Pulmonary artery endothelial cell (primary cell): ENCODE measurements around the gene PSORS1C1. TPM values are rescaled to one million over a fixed set of nuclear protein-coding genes. Genes with fewer than 3 reads are reported as not detected.
"Not testable (repeated sequence)": the region's sequence is repeated elsewhere in the genome, so short reads cannot be mapped to it uniquely, and the experiment has no call there.

Experiments
- DNase-seq: peaks from one replicate; pipeline ENCODE4 v3.0.0-alpha.2; 2011; ENCODE audit warnings: low read depth, low spot score
- total RNA-seq: library from RNA; depleted of rRNA; stranded (reverse); fragments of >200 nt; gene quantifications from 2 replicates; pipeline ENCODE4 v1.2.3, GENCODE V29; 2014

The PSORS1C1 gene
- total RNA-seq, 1 donor from 2014 or later = 2.2 TPM

DNA sequence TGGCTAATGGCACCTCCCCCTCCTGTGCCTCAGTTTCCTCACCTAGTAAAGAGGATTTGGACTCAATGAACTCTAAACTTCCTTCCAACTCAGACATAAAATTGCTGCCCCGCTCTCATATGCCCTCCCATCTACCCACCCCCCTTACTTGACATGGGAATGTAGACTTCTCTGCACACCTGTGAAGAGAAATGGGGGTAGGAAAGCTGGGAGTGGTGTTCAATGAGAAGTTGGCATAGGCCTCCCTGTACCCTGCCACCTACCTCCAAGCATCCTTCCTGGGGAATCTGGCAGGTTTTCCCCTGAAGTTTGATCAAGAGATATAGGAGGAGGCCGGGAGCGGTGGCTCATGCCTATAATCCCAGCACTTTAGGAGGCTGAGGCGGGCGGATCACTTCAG is 59.8 kb downstream of the PSORS1C1 start:
- no peak for DNase-seq

DNA sequence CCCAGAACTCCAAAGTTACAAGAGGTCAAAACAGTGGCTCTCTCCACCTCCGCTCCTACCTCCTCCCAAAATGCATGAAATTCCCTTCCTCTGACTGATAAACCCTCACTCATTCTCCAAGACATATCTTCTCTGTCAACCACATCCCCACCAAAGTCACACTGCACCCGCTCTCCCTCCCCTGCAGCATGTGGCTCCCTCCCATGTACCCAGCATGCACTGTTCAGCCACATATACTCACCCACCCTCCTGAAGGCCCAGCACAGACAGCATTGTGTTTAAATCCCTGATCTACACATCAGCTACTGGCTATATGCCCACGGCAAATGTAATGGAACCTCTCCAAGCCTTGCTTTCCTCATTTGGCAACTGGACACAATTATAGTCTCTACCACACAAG is 61.4 kb downstream of the PSORS1C1 start:
- no peak for DNase-seq

DNA sequence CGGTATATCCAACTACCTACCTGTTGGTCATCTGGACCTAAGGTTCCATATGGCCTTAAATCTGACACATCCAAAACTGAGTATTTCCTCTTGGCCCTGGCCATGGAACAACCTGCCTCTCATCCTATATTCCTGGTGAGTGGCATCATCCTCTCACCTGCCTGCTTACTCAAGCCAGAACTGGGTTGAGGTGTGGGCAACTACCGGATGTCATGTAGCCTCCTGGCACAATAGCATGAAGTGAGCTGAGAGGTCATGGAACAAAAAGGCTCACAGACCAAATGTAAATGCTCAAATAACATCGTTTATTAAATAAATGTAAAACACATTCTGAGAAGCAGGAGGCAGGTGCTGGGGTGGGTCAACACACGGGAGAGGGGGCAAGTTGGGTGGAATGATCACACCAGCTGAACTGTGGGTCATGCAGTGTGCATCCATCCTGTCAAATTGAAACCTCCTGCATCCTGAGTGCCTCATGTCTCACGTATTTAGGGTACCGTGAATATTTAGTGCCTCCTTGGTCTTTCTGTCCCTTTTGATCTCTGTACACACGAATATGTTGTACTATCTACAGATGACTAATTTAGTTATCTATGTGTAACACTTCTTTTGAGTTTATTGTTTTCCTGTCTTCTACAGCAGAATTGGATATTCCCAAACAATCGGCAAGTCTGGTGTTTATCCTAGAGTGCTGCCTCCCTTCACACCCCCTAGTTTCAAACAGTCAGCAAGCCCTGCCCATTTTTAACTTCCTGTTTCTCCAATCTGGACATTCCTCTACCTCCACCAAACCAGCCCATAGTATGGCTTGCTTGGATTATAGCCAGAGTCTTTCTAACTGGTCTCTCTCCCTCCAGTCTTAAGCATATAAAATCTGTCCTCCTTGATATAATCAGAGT is 63.8 kb downstream of the PSORS1C1 start:
- DNase-seq = no peak

DNA sequence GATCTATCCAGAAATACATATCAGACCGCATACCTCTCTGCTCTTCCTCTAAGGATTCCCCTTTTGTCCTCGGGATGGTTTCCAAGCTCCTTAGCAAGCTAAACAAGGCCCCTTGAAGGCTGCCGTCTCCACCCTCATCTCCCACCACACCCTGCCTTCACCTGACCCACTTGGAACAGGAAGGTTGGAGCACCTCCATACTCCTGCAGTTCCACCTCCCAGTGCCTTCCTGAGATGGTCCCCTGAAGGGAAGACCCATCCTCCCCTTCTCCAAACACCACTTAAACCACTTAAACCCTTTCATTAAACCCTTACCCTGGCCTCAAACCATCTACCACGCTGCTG is 64.4 kb downstream of the PSORS1C1 start:
- no peak for DNase-seq

DNA sequence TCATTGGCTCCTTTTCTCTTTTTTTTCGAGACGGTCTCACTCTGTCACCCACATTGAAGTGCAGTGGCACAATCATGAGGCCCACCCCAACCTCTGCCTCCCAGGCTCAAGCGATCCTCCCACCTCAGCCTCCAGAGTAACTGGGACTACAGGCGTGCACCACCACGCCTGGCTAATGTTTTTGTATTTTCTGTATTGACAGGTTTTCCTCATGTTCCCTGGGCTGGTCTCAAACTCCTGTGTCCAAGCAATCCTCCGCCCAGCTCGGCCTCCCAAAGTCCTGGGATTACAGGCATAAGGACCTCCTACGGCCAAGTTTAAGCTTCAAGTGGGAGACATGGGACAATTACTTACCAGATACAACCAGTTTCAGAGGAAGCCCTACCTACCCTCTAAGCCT is 65.3 kb downstream of the PSORS1C1 start:
- DNase-seq = no peak

DNA sequence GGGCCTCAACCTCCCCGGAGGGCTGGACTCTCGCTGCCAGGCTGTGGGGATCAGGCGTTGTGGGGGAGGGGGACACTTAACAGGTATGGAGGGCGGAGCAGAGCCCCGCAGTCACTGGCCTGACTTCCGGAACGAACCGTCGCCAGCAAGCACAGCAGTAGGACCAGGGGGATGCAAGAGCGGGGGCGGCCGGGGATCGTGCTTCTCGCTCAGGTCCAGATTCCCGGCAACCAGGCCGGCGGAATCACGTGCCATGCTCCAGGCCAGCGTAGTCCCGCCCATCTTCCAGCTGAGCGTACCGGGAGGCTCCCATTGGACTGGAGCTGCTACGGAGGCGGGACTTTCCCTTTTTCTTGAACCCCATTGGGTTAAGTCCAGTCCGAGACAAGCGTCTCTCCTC is 65.9 kb downstream of the PSORS1C1 start:
- DNase-seq = no peak

DNA sequence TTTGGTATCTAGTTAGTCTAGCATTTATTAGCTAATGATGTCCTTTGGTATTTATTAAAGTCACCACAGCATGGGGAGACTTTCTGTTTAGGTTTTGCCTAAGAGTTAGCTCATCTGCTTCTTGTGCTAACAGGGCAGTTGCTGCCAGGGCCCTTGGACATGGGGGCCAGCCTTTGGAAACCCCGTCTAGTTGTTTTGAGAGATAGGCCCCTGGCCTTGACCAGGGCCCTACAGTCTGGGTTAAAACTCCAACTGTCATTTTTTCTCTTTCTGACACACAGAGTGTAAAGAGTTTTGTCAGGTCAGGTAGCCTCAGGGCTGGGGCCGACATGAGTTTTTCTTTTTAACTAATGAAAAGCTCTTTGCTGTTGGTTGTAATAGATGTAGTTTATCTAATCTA is 68.7 kb downstream of the PSORS1C1 start:
- DNase-seq = not testable (repeated sequence)

DNA sequence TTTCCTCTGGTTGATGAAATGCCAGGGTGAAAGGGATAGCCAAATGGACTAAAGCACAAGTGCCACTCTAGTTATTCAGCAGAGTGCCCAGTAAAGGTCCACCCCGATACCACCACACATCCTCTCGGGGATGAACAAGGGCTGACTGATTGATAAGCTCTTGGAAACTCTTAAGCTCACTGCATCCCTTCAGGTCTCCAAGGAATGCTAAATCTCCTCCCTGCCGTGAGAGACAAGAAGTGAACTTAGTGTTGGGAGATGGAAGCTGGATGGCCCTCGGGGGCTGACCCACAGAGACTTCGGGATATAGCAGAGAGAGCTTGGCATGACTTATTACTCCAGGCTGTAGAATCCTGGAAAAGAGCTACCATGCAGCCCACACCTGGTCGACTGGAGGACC is 69.3 kb downstream of the PSORS1C1 start:
- DNase-seq = not testable (repeated sequence)

DNA sequence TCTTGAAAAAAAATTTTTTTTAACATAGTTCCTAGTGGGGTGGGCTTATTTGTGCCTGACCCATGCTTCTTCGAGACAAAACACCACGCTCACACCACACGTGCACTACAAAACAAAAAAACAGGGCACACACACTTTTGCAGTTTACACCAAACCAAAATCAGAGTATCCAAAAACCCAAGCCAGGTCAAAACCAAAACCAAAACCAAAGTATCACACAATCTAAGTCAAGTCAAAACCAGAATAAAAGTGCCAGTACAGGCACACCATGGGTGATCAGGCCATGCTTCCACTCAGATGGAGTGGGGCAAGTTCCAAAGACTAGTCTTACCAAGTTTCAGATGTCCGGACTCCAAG is 71.1 kb downstream of the PSORS1C1 start:
- DNase-seq = not testable (repeated sequence)

DNA sequence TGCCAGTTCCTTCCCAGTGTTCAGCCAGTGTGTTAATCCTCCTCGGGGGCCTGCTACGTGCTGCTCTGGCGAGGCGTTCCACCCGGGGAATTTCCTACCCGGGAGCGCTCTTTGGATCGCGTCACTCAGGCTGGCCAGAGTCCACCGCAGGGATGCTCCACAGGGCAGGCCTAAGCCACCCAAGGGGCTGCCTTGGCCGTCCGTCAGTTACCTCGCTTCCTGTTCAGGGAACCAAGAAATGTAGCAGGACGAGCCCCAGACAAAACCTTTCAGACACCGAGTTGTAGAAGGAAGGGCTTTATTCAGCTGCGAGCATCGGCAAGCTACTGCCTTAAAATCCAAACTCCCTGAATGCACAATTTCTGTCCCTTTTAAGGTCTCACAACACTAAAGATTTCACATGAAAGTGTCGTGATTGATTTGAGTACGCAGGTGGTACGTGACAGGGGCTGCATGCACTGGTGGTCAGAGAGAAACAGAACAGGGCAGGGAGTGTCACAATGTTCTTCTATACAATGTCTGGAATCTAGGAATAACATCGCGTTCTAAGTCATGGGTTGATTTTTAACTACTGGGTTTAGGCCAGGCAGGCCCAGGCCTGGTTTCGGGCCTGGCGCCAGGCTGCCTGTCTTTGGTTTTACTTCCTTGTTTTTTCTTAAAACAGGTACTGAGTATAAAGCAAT is 71.6 kb downstream of the PSORS1C1 start:
- no peak for DNase-seq

DNA sequence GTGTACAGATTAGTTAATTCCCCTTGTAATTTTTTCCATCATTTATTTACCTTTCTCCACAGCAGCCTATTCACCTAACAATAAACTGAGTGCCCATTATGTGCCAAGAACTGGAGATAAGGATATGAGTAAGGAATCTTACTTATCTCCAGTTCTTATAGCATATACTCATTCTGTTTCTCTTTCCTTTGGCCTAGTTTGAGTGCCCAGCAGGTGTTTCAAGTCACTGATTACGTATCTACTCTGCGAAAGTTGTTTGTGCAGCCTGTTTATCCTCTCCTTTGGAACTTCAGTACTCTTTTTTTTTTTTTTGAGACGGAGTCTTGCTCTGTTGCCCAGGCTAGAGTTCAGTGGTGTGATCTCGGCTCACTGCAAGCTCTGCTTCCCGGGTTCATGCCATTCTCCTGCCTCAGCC is 73.2 kb downstream of the PSORS1C1 start:
- no peak for DNase-seq

DNA sequence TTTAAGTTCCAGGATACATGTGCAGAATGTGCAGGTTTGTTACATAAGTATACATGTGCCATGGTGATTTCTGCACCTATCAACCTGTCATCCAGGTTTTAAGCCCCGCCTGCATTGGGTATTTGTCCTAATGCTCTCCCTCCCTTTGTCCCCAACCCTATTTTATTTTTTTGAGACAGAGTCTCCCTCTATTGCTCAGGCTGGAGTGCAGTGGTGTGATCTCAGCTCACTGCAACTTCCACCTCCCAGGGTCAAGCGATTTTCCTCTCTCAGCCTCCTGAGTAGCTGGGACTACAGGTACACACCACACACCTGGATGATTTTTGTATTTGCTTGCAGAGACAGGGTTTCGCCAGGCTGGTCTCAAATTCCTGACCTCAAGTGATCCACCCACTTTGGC is 74.6 kb downstream of the PSORS1C1 start:
- not testable (repeated sequence) for DNase-seq

Other genes starting within 250 kb of the PSORS1C1 start
- gene DDR1, start 230.3 kb upstream of the PSORS1C1 start, total RNA-seq = 5.9 and 7.4 TPM in 2 replicates
- 12.5 and 19.5 TPM in 2 replicates for gene GTF2H4, start 206.6 kb upstream of the PSORS1C1 start, total RNA-seq
- 15.9 and 24.8 TPM in 2 replicates for gene VARS2, start 200.6 kb upstream of the PSORS1C1 start, total RNA-seq
- gene SFTA2, start 182.6 kb upstream of the PSORS1C1 start, total RNA-seq = not detected in 2 replicates
- gene MUCL3, start 173.8 kb upstream of the PSORS1C1 start, total RNA-seq = not detected in 2 replicates
- gene MUC21, start 131.1 kb upstream of the PSORS1C1 start, total RNA-seq = not detected in 2 replicates
- not detected in 2 replicates for gene MUC22, start 104.3 kb upstream of the PSORS1C1 start, total RNA-seq
- not detected in 2 replicates for gene C6orf15, start 2.2 kb upstream of the PSORS1C1 start, total RNA-seq
- gene CDSN, start 5.6 kb downstream of the PSORS1C1 start, total RNA-seq = not detected in 2 replicates
- gene PSORS1C2, start 24.3 kb downstream of the PSORS1C1 start, total RNA-seq = not detected in 2 replicates
- gene CCHCR1, start 43.0 kb downstream of the PSORS1C1 start, total RNA-seq = 16.3 and 27.6 TPM in 2 replicates
- gene TCF19, start 43.8 kb downstream of the PSORS1C1 start, total RNA-seq = 20.4 and 44.6 TPM in 2 replicates
- 0.56 and 1.6 TPM in 2 replicates for gene POU5F1, start 55.9 kb downstream of the PSORS1C1 start, total RNA-seq
- 260 and 426 TPM in 2 replicates for gene HLA-C, start 157.3 kb downstream of the PSORS1C1 start, total RNA-seq
- gene HLA-B, start 242.4 kb downstream of the PSORS1C1 start, total RNA-seq = 180 and 538 TPM in 2 replicates